Fibroblast of skin of left quadriceps (primary cell): ENCODE data around the gene ARHGEF26.
A peak's percentile ranks its signal among the peaks of the same experiment; 100 is the strongest.

Source experiments
- DNase-seq, 2 experiments: peaks; one replicate each; pipeline ENCODE4 v3.0.0-alpha.2; 2013; ENCODE audit warnings: low read depth in 2 of 2

The ARHGEF26 gene

DNA sequence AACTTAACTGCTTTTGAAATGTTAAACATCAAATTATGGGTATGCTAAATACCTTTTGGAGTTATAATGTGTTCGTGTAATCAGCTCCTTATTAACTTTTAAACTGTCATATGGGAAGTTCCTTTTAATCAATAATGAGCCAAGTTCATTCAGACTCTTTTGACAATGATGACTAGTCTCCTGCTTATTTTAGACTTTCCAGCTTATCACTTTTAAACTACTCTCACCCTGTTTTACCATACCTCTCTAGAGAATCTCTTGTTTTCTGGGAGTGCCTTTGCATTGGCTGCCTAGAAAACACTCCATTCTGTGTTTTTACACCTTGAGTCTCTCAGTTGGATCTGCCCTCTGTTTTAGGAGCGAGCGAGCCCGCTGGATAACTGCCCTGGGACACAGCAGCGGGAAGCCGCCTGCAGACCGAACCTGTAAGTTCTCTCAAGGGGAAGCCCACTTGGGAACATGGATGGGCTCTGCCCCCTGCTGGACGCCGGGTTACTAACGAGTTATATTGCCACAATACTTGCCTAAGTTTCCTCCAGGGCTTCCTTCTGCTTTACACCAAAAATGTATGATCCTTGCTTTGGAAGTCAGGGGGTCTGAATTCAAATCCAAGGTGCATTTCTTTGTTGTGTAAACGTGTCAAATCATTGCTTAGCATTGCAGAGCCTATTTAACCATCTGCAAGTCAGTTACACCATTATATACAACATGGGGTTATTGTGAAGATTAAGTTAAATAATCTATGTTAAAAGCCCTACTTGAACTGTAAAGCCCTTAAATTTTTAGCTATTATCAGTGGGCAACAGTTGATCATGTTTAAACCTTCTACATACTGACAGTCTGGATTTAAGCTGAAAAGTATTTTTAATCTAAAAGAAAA lies 131.8 kb downstream of the ARHGEF26 start:
- DNase-seq = peak; percentile 68 to 70

DNA sequence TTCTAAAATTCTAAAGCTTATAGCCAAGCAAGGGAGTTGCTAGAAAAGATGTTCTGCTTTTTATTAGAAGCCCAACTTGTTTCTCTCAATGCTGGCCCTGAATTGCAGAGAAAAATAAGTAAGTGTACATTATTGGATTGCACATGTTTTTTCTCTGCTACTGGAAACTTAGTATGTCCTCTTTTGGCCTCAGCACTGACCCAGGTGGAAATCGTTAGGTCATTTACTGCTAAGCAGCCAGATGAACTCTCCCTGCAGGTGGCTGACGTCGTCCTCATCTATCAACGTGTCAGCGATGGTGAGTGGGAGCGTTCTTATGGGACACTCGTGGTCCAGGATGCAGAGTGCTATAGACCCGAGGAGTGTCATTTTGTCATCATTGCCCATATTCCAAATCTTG lies 133.3 kb downstream of the ARHGEF26 start:
- no peak for DNase-seq

DNA sequence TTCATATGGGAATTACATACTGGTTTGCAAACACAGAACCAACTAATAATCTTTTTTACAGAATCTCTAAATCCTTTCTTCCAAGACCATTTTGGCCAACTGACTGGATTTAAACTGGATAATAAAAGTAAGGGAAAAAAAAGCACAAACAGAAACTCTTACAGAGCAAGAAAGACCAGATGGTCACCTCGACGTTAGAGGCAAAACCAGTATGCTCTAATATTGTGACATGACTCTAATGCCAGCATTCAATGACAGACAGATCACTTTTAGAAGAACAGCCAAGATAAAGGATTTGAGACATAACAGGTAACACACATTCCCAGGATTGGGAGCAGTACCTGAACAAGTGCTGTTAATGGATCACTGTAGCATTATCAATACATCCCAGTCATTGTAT lies 152.2 kb downstream of the ARHGEF26 start:
- no peak for DNase-seq

DNA sequence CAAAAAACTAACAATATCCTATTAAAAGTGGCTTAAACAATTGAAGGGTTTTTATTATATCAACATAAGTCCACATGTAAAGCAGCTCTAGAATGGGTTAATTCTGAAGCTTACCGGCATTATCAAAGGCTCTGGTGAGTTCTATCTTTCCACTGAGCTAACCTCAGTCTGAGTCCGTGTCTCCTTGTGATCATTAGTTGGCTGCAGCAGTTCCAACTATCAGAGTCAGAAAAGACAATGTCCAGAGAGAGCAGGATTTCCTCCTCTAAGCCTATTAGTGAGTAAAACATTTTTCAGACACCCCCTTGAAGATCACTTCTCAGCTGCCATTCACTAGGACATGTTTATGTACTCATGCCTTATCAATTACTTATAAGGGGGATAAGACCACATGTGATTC lies 153.2 kb downstream of the ARHGEF26 start:
- DNase-seq = no peak

DNA sequence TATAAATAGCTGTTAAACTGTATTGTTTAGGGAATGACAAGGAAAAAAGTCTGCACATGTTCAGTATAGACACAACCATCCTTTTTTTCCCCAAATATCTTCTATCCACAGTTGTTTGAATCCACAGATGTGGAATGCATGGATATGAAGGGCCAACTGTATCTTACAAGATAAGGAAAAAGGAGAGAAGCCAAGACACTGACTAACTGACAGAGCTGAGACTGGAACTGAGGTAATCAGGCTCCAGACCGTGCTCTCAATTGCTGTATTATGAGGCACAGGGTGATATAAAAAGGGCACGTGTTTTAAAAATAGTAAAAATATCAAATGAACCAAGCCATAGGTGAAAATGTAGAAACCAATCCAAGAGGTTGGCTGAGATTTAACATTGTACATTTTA lies 154.1 kb downstream of the ARHGEF26 start:
- DNase-seq = no peak

DNA sequence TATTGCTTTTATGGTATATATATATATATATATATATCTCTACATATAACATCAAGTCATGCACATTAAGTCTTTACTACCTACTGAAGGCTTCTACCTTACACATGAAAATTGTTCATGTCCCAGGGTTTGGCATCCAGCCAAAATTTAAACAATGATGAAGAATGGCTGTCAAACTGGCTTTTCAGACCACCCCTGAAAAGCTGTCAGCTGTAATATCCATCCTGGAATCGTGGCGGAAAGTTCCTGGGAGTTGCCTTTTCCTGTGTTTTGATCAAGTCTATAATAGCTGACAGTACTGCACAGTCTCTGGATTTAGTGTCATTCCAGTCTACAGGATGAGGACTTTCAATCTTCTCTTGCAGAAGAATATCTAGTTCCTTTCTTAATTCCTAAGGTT lies 154.8 kb downstream of the ARHGEF26 start:
- no peak for DNase-seq

DNA sequence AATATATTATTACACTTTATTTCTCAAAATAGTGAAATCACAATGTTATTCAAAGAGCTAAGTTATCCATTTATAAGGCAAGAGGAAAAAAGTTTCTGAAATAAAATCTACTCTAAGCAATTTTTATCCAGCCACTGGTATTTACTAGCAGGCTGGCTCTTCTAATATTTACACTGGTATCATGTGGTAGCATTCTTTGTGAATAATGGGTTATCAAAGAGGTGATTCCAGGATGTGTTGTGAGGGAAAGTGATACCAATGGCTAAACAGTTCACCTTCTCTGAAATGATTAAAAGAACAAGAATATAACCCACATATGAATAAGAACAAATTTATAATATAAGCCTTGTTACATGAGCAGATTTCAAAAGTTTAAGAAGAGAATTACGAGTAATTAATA lies 159.0 kb downstream of the ARHGEF26 start:
- DNase-seq = no peak

DNA sequence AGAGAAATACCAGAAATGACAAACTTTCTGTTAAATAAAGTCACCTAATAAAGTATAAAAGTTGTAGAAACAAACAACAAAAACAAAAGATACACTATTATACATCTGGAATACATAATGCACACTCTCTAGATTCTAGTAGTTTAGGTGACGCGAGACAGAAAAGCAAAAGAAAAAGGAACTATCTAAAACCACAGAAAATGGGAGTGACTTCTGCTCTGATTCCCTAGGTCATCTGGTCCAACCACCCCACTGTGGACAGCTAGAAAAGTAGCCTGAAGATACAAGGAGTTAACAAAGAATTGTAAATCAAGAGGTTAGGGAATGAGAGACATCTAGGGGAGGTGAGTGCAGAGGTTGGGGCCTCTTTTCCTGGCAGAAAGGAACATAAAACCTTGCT lies 164.0 kb downstream of the ARHGEF26 start:
- DNase-seq = no peak

DNA sequence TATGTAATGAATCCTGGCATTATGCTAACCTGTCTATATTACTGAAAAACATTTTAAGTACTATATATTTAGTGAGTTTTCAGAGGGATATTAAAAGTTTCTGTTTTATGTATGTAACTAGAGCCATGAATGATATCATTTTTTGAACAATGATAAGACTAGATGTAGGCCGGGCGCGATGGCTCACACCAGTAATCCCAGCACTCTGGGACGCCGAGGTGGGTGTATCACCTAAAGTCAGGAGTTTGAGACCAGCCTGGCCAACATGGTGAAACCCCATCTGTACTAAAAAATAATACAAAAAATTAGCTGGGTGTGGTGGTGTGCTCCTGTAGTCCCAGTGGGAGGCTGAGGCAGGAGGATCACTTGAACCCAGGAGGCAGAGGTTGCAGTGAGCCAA lies 169.0 kb downstream of the ARHGEF26 start:
- DNase-seq = no peak

DNA sequence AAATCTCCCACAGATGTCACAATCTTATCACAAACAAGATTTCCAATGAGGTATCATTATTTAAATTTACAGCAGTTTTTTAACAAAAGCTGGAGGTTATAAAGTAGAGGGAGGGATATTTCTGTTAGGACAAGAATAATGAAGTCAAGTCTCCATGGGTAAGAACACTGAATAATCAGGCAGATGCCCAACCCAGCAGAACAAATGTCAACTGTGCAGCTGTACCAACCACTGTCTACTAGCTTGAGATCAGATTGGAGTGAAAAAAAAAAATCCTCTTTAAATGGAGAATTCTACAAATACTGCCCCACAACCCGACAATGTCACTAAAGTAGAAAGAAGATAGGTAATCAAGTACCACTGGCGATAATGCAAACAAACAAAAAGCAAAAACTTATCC lies 172.8 kb downstream of the ARHGEF26 start:
- DNase-seq = no peak

DNA sequence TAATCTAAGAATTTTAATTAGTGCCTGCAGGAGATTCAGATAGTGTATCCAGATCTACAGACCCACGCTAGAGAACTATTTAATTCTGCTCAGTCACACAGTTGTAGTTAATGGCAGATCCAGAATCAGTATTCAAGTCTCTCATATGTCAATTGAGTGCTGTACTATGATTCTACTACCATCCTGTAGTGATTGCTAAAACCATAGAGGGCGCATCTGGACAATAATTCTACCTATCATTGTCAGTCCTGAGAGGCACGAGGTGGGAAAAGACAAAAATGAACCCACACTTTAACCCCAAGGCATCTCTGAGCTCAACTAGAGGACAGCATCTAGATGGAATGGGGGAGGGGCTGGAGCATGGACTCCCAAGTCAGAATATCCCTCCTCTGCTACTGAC lies 180.4 kb downstream of the ARHGEF26 start:
- no peak for DNase-seq

DNA sequence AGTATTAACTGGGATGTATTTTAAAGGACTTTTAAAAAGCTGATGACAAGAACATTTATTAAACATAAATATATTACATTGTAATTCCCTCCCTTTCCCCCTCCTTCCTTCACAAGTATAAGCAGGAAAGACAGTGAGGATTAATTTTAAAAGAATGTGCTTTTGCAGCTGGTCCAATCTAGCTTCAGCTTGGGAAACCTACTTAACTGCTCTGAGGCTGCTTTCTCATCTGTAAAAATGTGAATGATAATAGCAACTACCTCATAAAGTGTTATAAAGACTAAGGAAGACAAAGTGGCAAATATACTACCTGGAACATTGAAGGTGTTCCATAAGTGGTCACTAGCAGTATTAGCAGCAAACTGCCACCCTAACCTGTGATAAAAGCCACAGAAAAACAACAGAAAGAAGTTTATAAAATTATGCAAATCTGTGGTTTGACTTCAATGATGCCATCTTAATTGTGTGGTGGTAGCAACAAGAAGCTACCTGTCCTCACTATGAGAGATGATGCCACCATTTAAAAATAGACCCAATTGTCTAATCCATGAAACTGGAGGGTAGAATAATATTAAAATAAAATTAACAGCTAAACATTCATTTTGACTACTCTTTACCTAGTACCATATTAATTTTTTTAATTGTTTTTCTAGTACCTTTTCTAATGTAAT lies 183.1 kb downstream of the ARHGEF26 start:
- DNase-seq = no peak

DNA sequence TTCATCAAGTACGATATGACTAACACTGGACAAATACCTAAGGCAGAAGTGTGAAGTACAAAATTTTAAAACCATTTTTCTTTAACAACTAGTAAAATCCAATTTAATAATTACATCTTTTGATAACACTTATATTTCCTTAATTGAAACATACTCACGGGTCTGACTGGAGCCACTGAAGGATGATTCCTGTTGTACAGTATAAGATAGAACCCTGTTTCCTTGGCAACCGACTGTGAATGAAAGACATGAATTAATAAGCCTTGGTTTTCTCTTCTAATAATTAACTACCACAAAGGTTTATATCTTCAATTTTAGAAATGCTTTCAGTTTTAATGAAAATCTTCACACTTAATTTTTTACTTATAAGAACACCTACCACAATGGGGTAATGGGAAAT lies 183.7 kb downstream of the ARHGEF26 start:
- no peak for DNase-seq

DNA sequence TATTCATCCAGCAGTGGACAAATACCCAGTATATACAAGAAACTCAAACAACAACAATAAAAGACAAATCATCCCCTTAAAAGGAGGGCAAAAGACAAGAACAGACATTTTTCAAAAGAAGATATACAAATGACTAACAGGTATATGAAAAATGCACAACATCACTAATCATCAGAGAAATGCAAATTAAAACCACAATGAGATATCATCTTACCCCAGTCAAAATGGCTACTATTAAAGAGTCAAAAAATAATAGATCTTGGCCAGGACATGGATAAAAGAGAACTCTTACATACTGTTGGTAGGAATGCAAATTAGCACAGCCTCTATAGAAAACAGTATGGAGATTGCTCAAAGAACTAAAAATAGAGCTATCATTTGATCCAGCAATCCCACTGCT lies 186.2 kb downstream of the ARHGEF26 start:
- no peak for DNase-seq
